Astrocyte of the cerebellum (primary cell): ENCODE data around the gene ULK4.
"Not testable (repeated sequence)": the region's sequence is repeated elsewhere in the genome, so short reads cannot be mapped to it uniquely, and the experiment has no call there.

Experiments
- DNase-seq: peaks from one replicate; pipeline ENCODE4 v3.0.0-alpha.2; 2011; ENCODE audit warnings: low read depth
- H3K4me3 ChIP-seq: 2 replicates; pipeline ENCODE4 v1.5.1; 2011; ENCODE audit warnings: mild to moderate bottlenecking, low read depth, low read length, moderate library complexity
- CTCF ChIP-seq: IDR thresholded peaks from 2 replicates; pipeline ENCODE4 v1.5.1; 2012; ENCODE audit warnings: low read length, low read depth, moderate library complexity, mild to moderate bottlenecking; ENCODE audit errors: missing control alignments
- in situ Hi-C: cut with HindIII; loops from 2 replicates; pipeline ENCODE4 v1.10.0; 2017; ENCODE audit warnings: low sequenced_read_pairs

ULK4 gene

GRCh38 chr3:41715376-41715775, 246.5 kb downstream of the ULK4 start:
- DNase-seq = no peak
- no peak overlapping the region for H3K4me3 ChIP-seq
- in situ Hi-C loops = loop anchor here (10.0 to 25.0 kb wide), 2 partner anchors 511 to 1128 kb away; no protein-coding TSS in a partner anchor
- TF ChIP-seq CTCF = no peak

GRCh38 chr3:41711651-41712050, 250.3 kb downstream of the ULK4 start:
- no peak overlapping the region for H3K4me3 ChIP-seq
- DNase-seq = no peak
- TF ChIP-seq CTCF = no peak
- in situ Hi-C loops = loop anchor here (10.0 to 25.0 kb wide), 2 partner anchors 507 to 1124 kb away; no protein-coding TSS in a partner anchor

- in situ Hi-C loops = loop anchor here (10.0 to 25.0 kb wide), 2 partner anchors 506 to 1124 kb away; no protein-coding TSS in a partner anchor
- TF ChIP-seq CTCF = no peak
- H3K4me3 ChIP-seq = no peak overlapping the region
- DNase-seq = peak; percentile 85
Observed at GRCh38 chr3:41710646-41711388, 251.1 kb downstream of the ULK4 start.

- not testable (repeated sequence) for DNase-seq, H3K4me3 ChIP-seq
- in situ Hi-C loops = loop anchor here (25.0 kb wide), 1 partner anchor 1122 kb away; no protein-coding TSS in a partner anchor
Observed at GRCh38 chr3:41709213-41709612, 252.7 kb downstream of the ULK4 start.

- no peak for TF ChIP-seq CTCF
- no peak for DNase-seq
- H3K4me3 ChIP-seq = no peak overlapping the region
- in situ Hi-C loops = loop anchor here (25.0 kb wide), 1 partner anchor 1121 kb away; no protein-coding TSS in a partner anchor
Observed at GRCh38 chr3:41708176-41708575, 253.7 kb downstream of the ULK4 start.

- no peak for DNase-seq
- no peak for TF ChIP-seq CTCF
- no peak overlapping the region for H3K4me3 ChIP-seq
- in situ Hi-C loops = loop anchor here (25.0 kb wide), 1 partner anchor 1119 kb away; no protein-coding TSS in a partner anchor
Observed at GRCh38 chr3:41705893-41706292, 256.0 kb downstream of the ULK4 start.

GRCh38 chr3:41701191-41701698, 260.7 kb downstream of the ULK4 start:
- no peak for DNase-seq
- in situ Hi-C loops = loop anchor here (25.0 kb wide), 1 partner anchor 1114 kb away; no protein-coding TSS in a partner anchor
- no peak for TF ChIP-seq CTCF
- H3K4me3 ChIP-seq = no peak overlapping the region
